BJ (cell line): Measurements from ENCODE around the gene OR51T1. TPM values are rescaled to one million over a fixed set of nuclear protein-coding genes. Genes with fewer than 3 reads are reported as not detected.

Experiments used
- CTCF ChIA-PET: fragments of 350-600 bp; formaldehyde crosslinking; extraction: SDS; loops from one replicate; lab custom pipeline; 2021; ENCODE audit warnings: antibody characterized with exemption, inconsistent platforms; lab: Yijun Ruan, JAX
- POLR2A ChIA-PET: fragments of 300-600 bp; sonication (Branson Sonifier 250); formaldehyde crosslinking; extraction: SDS; loops from one replicate; lab custom pipeline; 2021; ENCODE audit warnings: antibody characterized with exemption; lab: Charles Lee
- DNase-seq: peaks from one replicate; pipeline ENCODE4 v3.0.0-alpha.2; 2011; ENCODE audit warnings: low read depth
- H3K27me3 ChIP-seq: 2 replicates; pipeline ENCODE4 v1.6.0; 2011; ENCODE audit warnings: low read length; ENCODE audit not compliant: control insufficient read depth, insufficient read depth
- H3K36me3 ChIP-seq: 2 replicates; pipeline ENCODE4 v1.5.1; 2011; ENCODE audit warnings: low read length; ENCODE audit not compliant: control insufficient read depth, insufficient read depth
- H3K4me3 ChIP-seq: 2 replicates; pipeline ENCODE4 v1.5.1; 2011; ENCODE audit warnings: low read depth, mild to moderate bottlenecking, control low read depth, low read length
- polyA plus RNA-seq: library from polyadenylated mRNA; depleted of rRNA; stranded (reverse); fragments of >200 nt; gene quantifications from 2 replicates; pipeline ENCODE4 v1.2.3, GENCODE V29; 2011
- TF ChIP-seq, protein P1 (sequence below): IDR thresholded peaks from 2 replicates; pipeline ENCODE4 v1.5.1; 2011; ENCODE audit warnings: low read depth, mild to moderate bottlenecking, control low read depth, inconsistent platforms, low read length, moderate library complexity; ENCODE audit not compliant: insufficient read depth

The OR51T1 gene
- polyA plus RNA-seq, 1 experiment, result not detected

DNA sequence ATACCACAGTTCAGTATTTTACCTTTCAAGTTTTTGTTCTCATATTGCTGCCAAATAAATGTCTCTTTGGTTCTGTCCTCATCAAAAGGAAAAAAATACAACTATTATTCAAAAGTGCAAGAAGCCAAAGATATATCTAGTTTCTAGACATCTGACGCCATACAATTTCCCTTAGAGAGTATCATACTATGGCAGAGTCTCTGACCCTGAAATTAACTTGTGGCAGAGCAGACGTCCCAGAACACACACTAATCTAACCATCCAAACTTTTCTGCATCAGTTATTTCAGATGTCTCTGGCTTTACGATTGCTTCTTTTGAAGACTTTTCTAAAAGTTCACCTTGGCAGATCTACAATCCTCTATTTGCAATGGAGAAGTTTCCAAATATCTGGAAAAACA, 2.7 kb downstream of the OR51T1 start:
- no peaks in the 10 kb centered on the region for H3K27me3 ChIP-seq
- POLR2A ChIA-PET, result no interaction called here
- TF ChIP-seq, protein P1, sequence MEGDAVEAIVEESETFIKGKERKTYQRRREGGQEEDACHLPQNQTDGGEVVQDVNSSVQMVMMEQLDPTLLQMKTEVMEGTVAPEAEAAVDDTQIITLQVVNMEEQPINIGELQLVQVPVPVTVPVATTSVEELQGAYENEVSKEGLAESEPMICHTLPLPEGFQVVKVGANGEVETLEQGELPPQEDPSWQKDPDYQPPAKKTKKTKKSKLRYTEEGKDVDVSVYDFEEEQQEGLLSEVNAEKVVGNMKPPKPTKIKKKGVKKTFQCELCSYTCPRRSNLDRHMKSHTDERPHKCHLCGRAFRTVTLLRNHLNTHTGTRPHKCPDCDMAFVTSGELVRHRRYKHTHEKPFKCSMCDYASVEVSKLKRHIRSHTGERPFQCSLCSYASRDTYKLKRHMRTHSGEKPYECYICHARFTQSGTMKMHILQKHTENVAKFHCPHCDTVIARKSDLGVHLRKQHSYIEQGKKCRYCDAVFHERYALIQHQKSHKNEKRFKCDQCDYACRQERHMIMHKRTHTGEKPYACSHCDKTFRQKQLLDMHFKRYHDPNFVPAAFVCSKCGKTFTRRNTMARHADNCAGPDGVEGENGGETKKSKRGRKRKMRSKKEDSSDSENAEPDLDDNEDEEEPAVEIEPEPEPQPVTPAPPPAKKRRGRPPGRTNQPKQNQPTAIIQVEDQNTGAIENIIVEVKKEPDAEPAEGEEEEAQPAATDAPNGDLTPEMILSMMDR, result no peak
- no peak for DNase-seq
- H3K4me3 ChIP-seq, result no peak overlapping the region
- CTCF ChIA-PET, result no interaction called here
- no peaks in the 10 kb centered on the region for H3K36me3 ChIP-seq

DNA sequence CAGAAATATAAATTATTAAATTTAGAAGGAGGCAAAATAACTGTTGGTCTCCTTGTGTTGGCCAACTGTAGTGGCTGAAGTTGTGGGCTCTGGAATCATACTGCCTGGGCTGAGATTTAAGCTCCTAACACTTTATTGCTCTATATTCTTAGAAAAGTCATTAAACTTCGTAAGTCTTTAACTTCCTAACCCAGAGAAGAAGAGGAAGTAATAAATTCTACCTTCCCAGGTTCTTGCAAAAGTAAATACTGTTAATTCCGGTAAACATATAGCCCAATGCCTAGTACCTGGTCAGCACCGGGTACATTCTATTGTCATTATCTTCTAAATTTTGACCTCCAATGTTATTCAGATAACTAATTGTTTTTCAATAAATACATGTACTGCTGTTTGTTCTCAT, 4.5 kb downstream of the OR51T1 start:
- TF ChIP-seq, protein P1, result no peak
- Histone ChIP-seq H3K36me3 (no peaks in the 10 kb centered on the region), H3K4me3 (no peak overlapping the region), H3K27me3 (no peaks in the 10 kb centered on the region)
- CTCF ChIA-PET, result no interaction called here
- POLR2A ChIA-PET, result no interaction called here
- DNase-seq, result no peak

DNA sequence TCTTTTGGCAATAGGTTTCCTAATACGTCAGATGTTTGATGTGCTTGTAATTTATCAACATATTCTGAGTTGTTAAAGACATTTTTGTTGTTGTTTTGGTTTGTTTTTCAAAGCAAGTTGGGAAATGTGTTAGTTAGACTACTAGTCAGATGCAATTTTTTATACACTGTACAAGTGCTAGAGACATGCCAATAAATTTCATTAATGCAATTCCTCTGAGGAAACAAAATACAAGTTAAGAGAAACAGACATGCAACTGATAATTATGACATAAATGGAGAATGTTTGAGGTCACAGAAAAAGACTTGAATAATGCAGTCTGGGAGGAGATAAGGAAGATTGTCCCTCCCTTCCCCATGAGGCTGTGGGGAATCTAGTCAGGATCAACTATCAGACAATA, 5.9 kb downstream of the OR51T1 start:
- ChIA-PET CTCF (no interaction called here), POLR2A (no interaction called here)
- Histone ChIP-seq H3K36me3 (no peaks in the 10 kb centered on the region), H3K4me3 (no peak overlapping the region), H3K27me3 (no peaks in the 10 kb centered on the region)
- no peak for DNase-seq
- TF ChIP-seq, protein P1, result no peak

DNA sequence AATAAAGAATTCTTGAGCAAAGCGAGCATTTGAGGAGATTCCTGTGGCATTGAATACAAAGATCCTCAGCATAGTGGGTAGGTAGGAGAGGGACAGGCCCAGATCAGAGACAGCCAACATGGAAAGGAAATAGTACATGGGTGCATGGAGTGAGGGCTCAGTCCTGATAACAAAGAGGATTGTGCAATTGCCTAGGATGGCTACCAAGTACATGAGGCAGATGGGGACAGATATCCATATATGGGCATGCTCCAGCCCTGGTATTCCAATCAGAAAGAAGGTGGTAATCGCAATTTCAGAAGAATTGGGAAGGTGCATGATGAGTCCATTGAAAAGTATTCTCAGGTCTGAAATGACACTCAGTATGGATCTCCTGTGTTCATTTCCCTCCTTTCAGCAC, 8.6 kb downstream of the OR51T1 start:
- no peak overlapping the region for H3K4me3 ChIP-seq
- no peaks in the 10 kb centered on the region for H3K36me3 ChIP-seq
- ChIA-PET POLR2A (no interaction called here), CTCF (no interaction called here)
- TF ChIP-seq, protein P1, result no peak
- DNase-seq, result no peak
- H3K27me3 ChIP-seq, result no peaks in the 10 kb centered on the region

DNA sequence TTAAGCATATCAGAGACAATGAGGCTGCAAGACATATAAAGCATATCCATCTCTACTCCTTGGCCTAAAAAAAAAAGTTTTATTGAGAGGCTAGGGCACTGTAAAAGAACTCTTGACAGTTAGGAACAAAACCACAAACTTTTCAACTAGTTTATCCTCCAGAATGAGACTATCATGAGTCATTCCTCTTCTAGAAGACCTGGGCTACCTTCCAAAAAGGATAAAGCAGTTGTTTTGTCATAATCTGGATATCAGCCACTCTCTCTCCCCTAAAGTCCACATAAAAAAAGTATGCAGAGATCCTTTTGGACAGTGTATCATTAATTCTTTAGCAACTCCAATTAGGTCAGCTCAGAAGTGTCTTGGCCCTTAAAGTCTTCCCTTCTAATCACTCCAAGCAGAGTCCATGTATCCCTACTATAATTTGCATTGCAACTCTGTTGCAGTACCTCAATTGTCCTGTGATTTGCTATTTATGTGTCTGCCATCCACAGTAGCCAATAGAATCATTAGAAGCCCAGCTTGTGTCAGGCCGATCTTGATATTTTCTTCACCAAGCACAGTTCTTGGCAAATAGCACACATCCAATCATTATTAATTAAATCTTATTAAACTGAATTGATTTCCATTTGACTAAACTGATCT, 10.4 kb downstream of the OR51T1 start:
- POLR2A ChIA-PET, result no interaction called here
- CTCF ChIA-PET, result interaction anchor here (1.0 kb wide), 1 partner anchor 9 kb away, joined by 3 read pairs; no protein-coding TSS in a partner anchor
- peak; percentile 31 for DNase-seq
- Histone ChIP-seq H3K4me3 (no peak overlapping the region), H3K27me3 (no peaks in the 10 kb centered on the region), H3K36me3 (no peaks in the 10 kb centered on the region)
- TF ChIP-seq, protein P1, result no peak; the same call in 1 of the 2 replicates
